Fibroblast of lung (primary cell): ENCODE measurements around the gene TPCN2. TPM values are rescaled to one million over a fixed set of nuclear protein-coding genes. Genes with fewer than 3 reads are reported as not detected.

ENCODE experiments used
- DNase-seq, 2 donors: peaks; one replicate each; pipeline versions ENCODE4 v3.0.0 to v3.0.0-alpha.2; 2010; ENCODE audit warnings: low read depth in 2 of 2
- H2AFZ ChIP-seq: 2 replicates; pipeline ENCODE4 v1.5.1; 2012; ENCODE audit warnings: low read length, control low read depth, inconsistent platforms
- H3K27ac ChIP-seq: 2 replicates; pipeline ENCODE4 v1.5.1; 2011; ENCODE audit warnings: low read length, control low read depth; ENCODE audit not compliant: insufficient read depth
- H3K27me3 ChIP-seq: 2 replicates; pipeline ENCODE4 v1.5.1; 2011; ENCODE audit warnings: mild to moderate bottlenecking, low read length; ENCODE audit not compliant: control insufficient read depth, insufficient read depth
- H3K36me3 ChIP-seq: 2 replicates; pipeline ENCODE4 v1.5.1; 2011; ENCODE audit warnings: low read length; ENCODE audit not compliant: control insufficient read depth, insufficient read depth
- H3K4me1 ChIP-seq: 2 replicates; pipeline ENCODE4 v1.5.1; 2011; ENCODE audit warnings: low read length; ENCODE audit not compliant: control insufficient read depth, insufficient read depth; ENCODE audit errors: extremely low read depth
- H3K4me2 ChIP-seq: 2 replicates; pipeline ENCODE4 v1.5.1; 2011; ENCODE audit warnings: low read length, control low read depth; ENCODE audit not compliant: insufficient read depth; ENCODE audit errors: extremely low read depth
- H3K4me3 ChIP-seq, 4 experiments: fragments of 200-600 bp in 1 of 4; sonication (generic) in 1 of 4; replicated peaks in 1 of 4; 2 replicates each; pipeline ENCODE4 v1.5.1; 2011 to 2016; ENCODE audit warnings: low read length in 4 of 4, low read depth in 3 of 4, mild to moderate bottlenecking in 3 of 4, control low read depth in 2 of 4, inconsistent platforms in 1 of 4, mixed read lengths in 1 of 4; ENCODE audit not compliant: insufficient read depth in 1 of 4; ENCODE audit errors: control extremely low read depth in 1 of 4
- H3K79me2 ChIP-seq: 2 replicates; pipeline ENCODE4 v1.5.1; 2012; ENCODE audit warnings: mild to moderate bottlenecking, low read length, inconsistent platforms; ENCODE audit not compliant: control insufficient read depth, insufficient read depth
- H3K9ac ChIP-seq: 2 replicates; pipeline ENCODE4 v1.5.1; 2011; ENCODE audit warnings: mild to moderate bottlenecking, low read length, control low read depth; ENCODE audit not compliant: insufficient read depth
- H3K9me3 ChIP-seq: 2 replicates; pipeline ENCODE4 v1.5.1; 2012; ENCODE audit warnings: low read depth, low read length; ENCODE audit not compliant: control insufficient read depth, insufficient read depth
- H4K20me1 ChIP-seq: 2 replicates; pipeline ENCODE4 v1.5.1; 2011; ENCODE audit warnings: low read length; ENCODE audit not compliant: control insufficient read depth, insufficient read depth; ENCODE audit errors: extremely low read depth
- EZH2 ChIP-seq: IDR thresholded peaks from 2 replicates; pipeline ENCODE4 v1.5.1; 2012; ENCODE audit warnings: low read length, control low read depth, mild to moderate bottlenecking; ENCODE audit errors: missing control alignments
- polyA plus RNA-seq, 2 donors: library from polyadenylated mRNA; depleted of rRNA in 1 of 2; stranded (reverse) in 1 of 2; unstranded in 1 of 2; fragments of >200 nt; gene quantifications; 2 replicates each; pipeline ENCODE4 v1.2.1, GENCODE V29; 2011 to 2012; ENCODE audit warnings: missing spikeins in 1 of 2
- total RNA-seq: library from RNA; depleted of rRNA; stranded (reverse); fragments of >200 nt; gene quantifications from 2 replicates; pipeline ENCODE4 v1.2.1, GENCODE V29; 2014
- TF ChIP-seq, protein P1 (sequence below), 2 donors: IDR thresholded peaks in 1 of 2; conservative IDR thresholded peaks in 1 of 2; 1 replicate in 1 of 2; 2 replicates in 1 of 2; pipeline ENCODE4 v1.5.1; 2011 to 2012; ENCODE audit warnings: low read length in 2 of 2, control low read depth in 1 of 2, inconsistent platforms in 1 of 2, low read depth in 1 of 2, mild to moderate bottlenecking in 1 of 2

Gene TPCN2
- total and polyA plus RNA-seq, 2 donors (not counting 1 experiment from before 2014, with no cell fraction given) = 9.7 to 11.7 TPM

DNA sequence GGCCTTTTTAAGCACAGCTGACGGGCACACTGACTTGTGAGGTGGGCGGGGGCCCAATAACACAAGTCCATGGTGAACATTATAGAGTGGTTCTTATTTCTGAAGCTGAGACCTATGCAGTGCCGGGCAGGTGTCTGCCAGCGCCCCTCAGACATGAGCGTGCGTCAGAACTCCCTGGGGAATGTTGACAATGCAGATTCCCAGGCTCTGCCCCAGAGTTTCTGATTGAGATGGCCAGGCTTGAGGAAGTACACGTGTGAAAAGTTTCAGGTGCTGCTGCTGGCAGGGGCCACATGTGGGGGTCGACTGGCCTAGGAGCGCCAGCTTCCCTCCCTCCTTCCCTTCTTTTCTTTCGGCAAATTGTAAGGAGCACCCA lies 46.2 kb downstream of the TPCN2 start:
- Histone ChIP-seq H3K9me3 (no peaks in the 10 kb centered on the region), H3K27ac (no peak overlapping the region), H3K9ac (no peak overlapping the region), H4K20me1 (no peaks in the 10 kb centered on the region), H3K36me3 (peaks cover 3% of the 10 kb centered on the region), H3K4me1 (no peaks in the 10 kb centered on the region), H3K4me2 (no peak overlapping the region), H3K4me3 (no peak overlapping the region), H3K27me3 (no peaks in the 10 kb centered on the region), H3K79me2 (no peaks in the 10 kb centered on the region), H2AFZ (no peak overlapping the region)
- no peak for DNase-seq
- TF ChIP-seq, protein P1, sequence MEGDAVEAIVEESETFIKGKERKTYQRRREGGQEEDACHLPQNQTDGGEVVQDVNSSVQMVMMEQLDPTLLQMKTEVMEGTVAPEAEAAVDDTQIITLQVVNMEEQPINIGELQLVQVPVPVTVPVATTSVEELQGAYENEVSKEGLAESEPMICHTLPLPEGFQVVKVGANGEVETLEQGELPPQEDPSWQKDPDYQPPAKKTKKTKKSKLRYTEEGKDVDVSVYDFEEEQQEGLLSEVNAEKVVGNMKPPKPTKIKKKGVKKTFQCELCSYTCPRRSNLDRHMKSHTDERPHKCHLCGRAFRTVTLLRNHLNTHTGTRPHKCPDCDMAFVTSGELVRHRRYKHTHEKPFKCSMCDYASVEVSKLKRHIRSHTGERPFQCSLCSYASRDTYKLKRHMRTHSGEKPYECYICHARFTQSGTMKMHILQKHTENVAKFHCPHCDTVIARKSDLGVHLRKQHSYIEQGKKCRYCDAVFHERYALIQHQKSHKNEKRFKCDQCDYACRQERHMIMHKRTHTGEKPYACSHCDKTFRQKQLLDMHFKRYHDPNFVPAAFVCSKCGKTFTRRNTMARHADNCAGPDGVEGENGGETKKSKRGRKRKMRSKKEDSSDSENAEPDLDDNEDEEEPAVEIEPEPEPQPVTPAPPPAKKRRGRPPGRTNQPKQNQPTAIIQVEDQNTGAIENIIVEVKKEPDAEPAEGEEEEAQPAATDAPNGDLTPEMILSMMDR (conservative IDR thresholded peaks at IDR 0.05 in 1 of 2, IDR thresholded peaks at IDR 0.05 in 1 of 2; ENCODE audit: low read depth in 1 of 2, low read length in 2 of 2) = no peak
- no peak for TF ChIP-seq EZH2

DNA sequence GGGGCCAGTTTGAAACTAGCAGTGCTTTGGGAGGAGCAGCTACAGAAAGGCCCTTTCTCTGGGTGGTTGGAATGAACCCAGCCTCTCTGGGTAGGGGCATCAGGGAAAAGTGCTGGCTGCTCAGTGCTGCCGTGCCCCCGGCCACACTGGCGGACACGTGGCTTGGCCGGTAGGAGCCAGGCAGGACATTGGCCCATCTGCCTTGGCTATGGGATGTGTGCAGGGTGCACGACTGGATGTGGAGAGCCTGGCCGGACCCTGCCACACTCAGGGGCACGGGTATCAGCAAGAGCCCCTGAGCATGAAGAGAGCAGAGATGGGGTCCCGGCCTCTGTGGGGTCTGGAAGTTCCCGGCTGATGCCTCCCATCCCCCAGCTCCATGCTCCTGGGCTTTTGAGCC lies 46.6 kb downstream of the TPCN2 start:
- Histone ChIP-seq H3K36me3 (peaks cover 3% of the 10 kb centered on the region), H3K27me3 (no peaks in the 10 kb centered on the region), H4K20me1 (no peaks in the 10 kb centered on the region), H3K4me1 (no peaks in the 10 kb centered on the region), H3K79me2 (no peaks in the 10 kb centered on the region), H3K9me3 (no peaks in the 10 kb centered on the region), H3K4me2 (no peak overlapping the region), H2AFZ (no peak overlapping the region), H3K27ac (no peak overlapping the region), H3K9ac (no peak overlapping the region), H3K4me3 (no peak overlapping the region)
- no peak for DNase-seq
- TF ChIP-seq, protein P1 (conservative IDR thresholded peaks at IDR 0.05 in 1 of 2, IDR thresholded peaks at IDR 0.05 in 1 of 2; ENCODE audit: low read depth in 1 of 2, low read length in 2 of 2) = no peak
- TF ChIP-seq EZH2 = no peak

DNA sequence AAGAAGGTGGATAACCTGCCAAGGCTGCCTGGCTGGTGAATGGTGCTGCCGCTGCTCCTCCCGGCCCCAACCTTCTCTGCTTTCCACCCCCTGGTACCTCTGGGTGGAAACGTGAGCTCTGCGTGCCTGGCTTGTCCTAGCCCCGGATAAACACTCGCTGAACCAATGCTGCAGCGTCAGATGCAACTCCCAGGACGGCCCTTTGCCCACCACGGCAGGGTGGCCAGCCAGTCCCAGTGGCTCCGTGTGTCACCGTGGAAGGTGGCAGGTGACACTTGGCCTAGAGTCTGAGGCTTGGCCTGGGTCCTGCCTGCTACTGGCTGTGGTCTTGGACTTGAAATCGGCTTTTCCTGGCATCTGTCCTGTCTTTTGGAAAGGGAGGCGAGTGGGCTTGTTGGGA lies 47.7 kb downstream of the TPCN2 start:
- no peak overlapping the region for H3K27ac ChIP-seq
- H3K9ac ChIP-seq = no peak overlapping the region
- no peak overlapping the region for H3K4me2 ChIP-seq
- no peak overlapping the region for H3K4me3 ChIP-seq
- peaks cover 3% of the 10 kb centered on the region for H3K36me3 ChIP-seq
- DNase-seq = no peak
- H4K20me1 ChIP-seq = no peaks in the 10 kb centered on the region
- H3K4me1 ChIP-seq = peaks cover under 1% of the 10 kb centered on the region
- TF ChIP-seq EZH2 = no peak
- TF ChIP-seq, protein P1 (conservative IDR thresholded peaks at IDR 0.05 in 1 of 2, IDR thresholded peaks at IDR 0.05 in 1 of 2; ENCODE audit: low read depth in 1 of 2, low read length in 2 of 2) = no peak
- no peaks in the 10 kb centered on the region for H3K27me3 ChIP-seq
- H3K9me3 ChIP-seq = no peaks in the 10 kb centered on the region
- H3K79me2 ChIP-seq = no peaks in the 10 kb centered on the region
- H2AFZ ChIP-seq = no peak overlapping the region
